Uterus (tissue), 2 donors: ENCODE data around the gene DMXL1.

Source experiments
- CTCF ChIP-seq, 4 experiments: fragments of 200-600 bp in 2 of 4; fragments of 450-650 bp in 2 of 4; sonication (generic) in 2 of 4; IDR thresholded peaks; one replicate each; pipeline ENCODE4 v1.5.1; 2016 to 2019; ENCODE audit warnings: antibody characterized with exemption in 4 of 4, mild to moderate bottlenecking in 2 of 4, moderate library complexity in 1 of 4
- POLR2A ChIP-seq, 2 donors: fragments of 450-650 bp; IDR thresholded peaks; one replicate each; pipeline ENCODE4 v1.6.1; 2016; ENCODE audit warnings: antibody characterized with exemption in 2 of 2, mild to moderate bottlenecking in 1 of 2, moderate library complexity in 1 of 2

DNA sequence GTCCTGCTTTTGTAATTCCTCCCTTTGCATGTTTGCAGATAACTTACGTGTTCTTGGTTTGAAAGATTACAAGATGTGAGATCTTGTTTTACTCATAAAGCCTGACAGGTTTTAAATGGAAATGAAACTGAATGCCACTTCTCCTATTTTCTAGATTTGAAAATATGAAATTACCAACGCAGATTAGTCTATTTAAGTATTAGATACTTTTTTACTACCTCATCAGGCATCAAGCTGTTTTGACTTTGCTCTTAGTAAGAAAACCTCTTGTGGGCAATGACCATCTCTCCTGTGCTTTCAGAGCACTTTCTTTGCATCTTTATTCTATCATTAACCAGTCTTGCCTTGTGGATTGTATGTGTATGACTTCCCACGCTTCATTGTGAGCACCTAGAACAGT lies 3.5 kb downstream of the DMXL1 start:
- TF ChIP-seq CTCF (IDR thresholded peaks at IDR 0.05) (no peak), POLR2A (IDR thresholded peaks at IDR 0.05) (no peak)
